ENCODE results near the gene FIP1L1. TPM values are rescaled to one million over a fixed set of nuclear protein-coding genes. Genes with fewer than 3 reads are reported as not detected.

The FIP1L1 gene
- polyA plus RNA-seq, 1 of the 3 experiments (the other 2 are of a cell fraction): 20.3 TPM

- Histone ChIP-seq H3K36me3 (replicated peaks in 1 of 2; ENCODE audit: control insufficient read depth in 1 of 2, insufficient read depth in 2 of 2, low read length in 1 of 2) (peaks cover 11% of the 10 kb centered on the region in 2 experiments), H2AFZ (ENCODE audit: low read depth) (peak overlapping the region; percentile 57; the same call in 1 of the 2 replicates), H3K4me2 (peak overlapping the region; percentile 38), H3K4me3 (ENCODE audit: low read depth in 2 of 2, low read length in 1 of 2) (peak overlapping the region in 1 of 2 experiments; percentile 16; a peak in 2 of 4 replicates), H3F3A (replicated peaks; ENCODE audit: insufficient read depth) (peaks cover 20% of the 10 kb centered on the region), H3K9ac (no peak overlapping the region), H3K9me3 (no peaks in the 10 kb centered on the region), H3K27ac (ENCODE audit: low read depth in 2 of 2, low read length in 1 of 2) (peak overlapping the region; percentile 44 to 69), H3K4me1 (ENCODE audit: control insufficient read depth in 1 of 2, insufficient read depth in 2 of 2, low read depth in 1 of 2, low read length in 1 of 2) (peaks cover 10 to 11% of the 10 kb centered on the region in 2 experiments; a peak in 3 of 4 replicates), H3K79me2 (ENCODE audit: insufficient read depth) (0 out of 2 replicates have a peak, but pooled peaks cover 3% of the 10 kb centered on the region), H3K27me3 (ENCODE audit: insufficient read depth) (no peaks in the 10 kb centered on the region), H4K20me1 (ENCODE audit: insufficient read depth) (no peaks in the 10 kb centered on the region), H3K9me2 (no peaks in the 10 kb centered on the region)
- DNase-seq: peak; percentile 38
- POLR2A ChIA-PET: no interaction called here
- CTCF ChIA-PET: no interaction called here
- 3% methylated on average over 5 of the region's 5 CpGs for WGBS (ENCODE audit: low lambda C conversion rate)
- TF ChIP-seq YY1 (IDR thresholded peaks at IDR 0.05; ENCODE audit: low read depth) (no peak), TEAD4 (IDR thresholded peaks at IDR 0.05; ENCODE audit: borderline replicate concordance, insufficient read depth) (no peak), CHD2 (IDR thresholded peaks at IDR 0.05; ENCODE audit: low read length, partially characterized antibody) (no peak), PBX3 (IDR thresholded peaks at IDR 0.05) (peak; percentile 81), FOSL2 (IDR thresholded peaks at IDR 0.05; ENCODE audit: borderline replicate concordance, low read depth) (peak; percentile 27; the same call in 1 of the 2 replicates), MXI1 (IDR thresholded peaks at IDR 0.05; ENCODE audit: low read depth, low read length) (no peak), JUND (IDR thresholded peaks at IDR 0.05) (no peak), REST (IDR thresholded peaks at IDR 0.05; ENCODE audit: low read depth, low read length) (0 out of 2 replicates have a peak, but pooled peaks have one; percentile 21), NRF1 (IDR thresholded peaks at IDR 0.05; ENCODE audit: low read depth, low read length) (no peak), RCOR1 (IDR thresholded peaks at IDR 0.05; ENCODE audit: low read length) (no peak), NFIC (IDR thresholded peaks at IDR 0.05; ENCODE audit: borderline replicate concordance) (peak; percentile 26; the same call in 1 of the 2 replicates), MAX (IDR thresholded peaks at IDR 0.05; ENCODE audit: low read depth) (peak; percentile 45; the same call in 1 of the 2 replicates), MEF2A (IDR thresholded peaks at IDR 0.05; ENCODE audit: borderline replicate concordance, low read depth) (no peak), FOXM1 (IDR thresholded peaks at IDR 0.05; ENCODE audit: low read depth) (no peak), GATA2 (CRISPR knock-in tag; IDR thresholded peaks at IDR 0.05) (no peak), SMC3 (IDR thresholded peaks at IDR 0.05; ENCODE audit: low read depth, low read length) (no peak), RAD21 (IDR thresholded peaks at IDR 0.05; ENCODE audit: low read length) (no peak), EP300 (IDR thresholded peaks at IDR 0.05; ENCODE audit: borderline replicate concordance in 1 of 2, low read depth in 1 of 2, low read length in 1 of 2) (no peak), TCF12 (IDR thresholded peaks at IDR 0.05) (peak; percentile 54; the same call in 1 of the 2 replicates), GABPA (IDR thresholded peaks at IDR 0.05; ENCODE audit: low read depth) (no peak), SIN3A (IDR thresholded peaks at IDR 0.05; ENCODE audit: borderline replicate concordance, low read depth, low read length) (no peak), POLR2AphosphoS5 (IDR thresholded peaks at IDR 0.05; ENCODE audit: low read depth, low read length) (no peak), USF2 (IDR thresholded peaks at IDR 0.05; ENCODE audit: borderline replicate concordance, low read depth, low read length) (no peak), RXRA (IDR thresholded peaks at IDR 0.05; ENCODE audit: borderline replicate concordance, low read depth) (no peak), CTCF (IDR thresholded peaks at IDR 0.05) (peak; percentile 30)
Observed at GRCh38 chr4:53346920-53347852, 30.3 kb upstream of the FIP1L1 start.
